Peyer's patch (tissue), 4 donors: ENCODE measurements around the gene ASAP2. TPM values are rescaled to one million over a fixed set of nuclear protein-coding genes. Genes with fewer than 3 reads are reported as not detected.

Source experiments
- DNase-seq, 3 donors: peaks; one replicate each; pipeline ENCODE4 v3.0.0-alpha.2; 2017 to 2019
- H3K27ac ChIP-seq, 4 donors: fragments of 200-600 bp; sonication (generic); one replicate each; pipeline ENCODE4 v1.5.1; 2016 to 2019
- H3K27me3 ChIP-seq, 2 donors: fragments of 200-600 bp; sonication (generic); one replicate each; pipeline ENCODE4 v1.5.1; 2019
- H3K36me3 ChIP-seq, 3 donors: fragments of 200-600 bp; sonication (generic); one replicate each; pipeline ENCODE4 v1.5.1; 2016 to 2019
- H3K4me1 ChIP-seq, 4 donors: fragments of 200-600 bp; sonication (generic); one replicate each; pipeline ENCODE4 v1.5.1; 2016 to 2019
- H3K4me3 ChIP-seq, 4 donors: fragments of 200-600 bp; sonication (generic); 1 replicate in 3 of 4; 2 replicates in 1 of 4; pipeline ENCODE4 v1.5.1; 2016 to 2019; ENCODE audit warnings: mild to moderate bottlenecking in 1 of 4
- H3K9me3 ChIP-seq, 4 donors: fragments of 200-600 bp; sonication (generic); one replicate each; pipeline ENCODE4 v1.5.1; 2016 to 2019; ENCODE audit warnings: mild to moderate bottlenecking in 1 of 4
- POLR2A ChIP-seq, 2 donors: fragments of 450-650 bp; IDR thresholded peaks; one replicate each; pipeline ENCODE4 v1.5.1; 2017; ENCODE audit warnings: antibody characterized with exemption in 2 of 2, mild to moderate bottlenecking in 2 of 2, moderate library complexity in 2 of 2
- total RNA-seq, 4 donors: library from RNA; depleted of rRNA; stranded (reverse); fragments of >200 nt; gene quantifications; one replicate each; pipeline ENCODE4 v1.1.0, GENCODE V29; 2016
- TF ChIP-seq, protein P1 (sequence below), 6 experiments: fragments of 450-650 bp in 4 of 6; fragments of 200-600 bp in 2 of 6; sonication (generic) in 1 of 6; IDR thresholded peaks; one replicate each; pipeline ENCODE4 v1.5.1; 2017 to 2019; ENCODE audit warnings: antibody characterized with exemption in 6 of 6, mild to moderate bottlenecking in 3 of 6, moderate library complexity in 1 of 6

Gene ASAP2
- total RNA-seq, 4 donors from 2014 or later = 30.6 to 59.4 (median 37.8) TPM

- Histone ChIP-seq H3K27ac (no peak overlapping the region), H3K4me1 (peaks cover 0 to 5% (median 0%) of the 10 kb centered on the region in 4 donors), H3K4me3 (no peak overlapping the region), H3K27me3 (no peaks in the 10 kb centered on the region), H3K36me3 (peaks cover 0 to 19% (median 0%) of the 10 kb centered on the region in 3 donors), H3K9me3 (no peaks in the 10 kb centered on the region)
- TF ChIP-seq, protein P1, sequence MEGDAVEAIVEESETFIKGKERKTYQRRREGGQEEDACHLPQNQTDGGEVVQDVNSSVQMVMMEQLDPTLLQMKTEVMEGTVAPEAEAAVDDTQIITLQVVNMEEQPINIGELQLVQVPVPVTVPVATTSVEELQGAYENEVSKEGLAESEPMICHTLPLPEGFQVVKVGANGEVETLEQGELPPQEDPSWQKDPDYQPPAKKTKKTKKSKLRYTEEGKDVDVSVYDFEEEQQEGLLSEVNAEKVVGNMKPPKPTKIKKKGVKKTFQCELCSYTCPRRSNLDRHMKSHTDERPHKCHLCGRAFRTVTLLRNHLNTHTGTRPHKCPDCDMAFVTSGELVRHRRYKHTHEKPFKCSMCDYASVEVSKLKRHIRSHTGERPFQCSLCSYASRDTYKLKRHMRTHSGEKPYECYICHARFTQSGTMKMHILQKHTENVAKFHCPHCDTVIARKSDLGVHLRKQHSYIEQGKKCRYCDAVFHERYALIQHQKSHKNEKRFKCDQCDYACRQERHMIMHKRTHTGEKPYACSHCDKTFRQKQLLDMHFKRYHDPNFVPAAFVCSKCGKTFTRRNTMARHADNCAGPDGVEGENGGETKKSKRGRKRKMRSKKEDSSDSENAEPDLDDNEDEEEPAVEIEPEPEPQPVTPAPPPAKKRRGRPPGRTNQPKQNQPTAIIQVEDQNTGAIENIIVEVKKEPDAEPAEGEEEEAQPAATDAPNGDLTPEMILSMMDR (IDR thresholded peaks at IDR 0.05) = no peak
- TF ChIP-seq POLR2A (IDR thresholded peaks at IDR 0.05) = no peak
- DNase-seq = no peak
These were observed 120.4 kb downstream of the ASAP2 start for GRCh38 chr2:9326975-9327374.

DNA sequence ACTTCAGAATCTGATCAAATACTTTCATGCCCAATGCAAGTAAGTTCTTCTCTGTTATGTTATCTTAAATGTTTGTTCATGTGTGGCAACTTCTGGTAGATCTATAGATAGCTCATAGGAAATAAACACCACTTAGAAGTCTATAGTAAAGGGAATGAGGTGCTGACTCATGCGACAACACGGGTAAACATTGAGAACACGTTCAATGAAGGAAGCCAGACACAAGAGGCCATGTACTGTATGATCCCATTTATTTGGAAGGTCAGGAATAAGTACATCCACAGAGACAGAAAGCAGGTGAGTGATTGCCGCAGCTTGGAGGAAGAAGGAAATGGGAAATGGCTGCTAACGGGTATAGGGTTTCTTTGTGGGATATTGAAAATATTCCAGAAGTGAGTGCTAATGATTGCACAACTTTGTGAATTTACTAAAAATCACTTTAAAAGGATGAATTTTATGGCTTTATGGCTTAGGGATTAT is 121.3 kb downstream of the ASAP2 start:
- H3K27ac ChIP-seq = no peak overlapping the region
- no peaks in the 10 kb centered on the region for H3K27me3 ChIP-seq
- TF ChIP-seq POLR2A (IDR thresholded peaks at IDR 0.05) = no peak
- TF ChIP-seq, protein P1 (IDR thresholded peaks at IDR 0.05) = no peak
- peaks cover 0 to 15% (median 0%) of the 10 kb centered on the region in 4 donors for H3K4me1 ChIP-seq
- no peak overlapping the region for H3K4me3 ChIP-seq
- no peak for DNase-seq
- peaks cover 0 to 19% (median 0%) of the 10 kb centered on the region in 3 donors for H3K36me3 ChIP-seq
- no peaks in the 10 kb centered on the region for H3K9me3 ChIP-seq

GRCh38 chr2:9328931-9329330 is 122.3 kb downstream of the ASAP2 start:
- no peak for DNase-seq
- Histone ChIP-seq H3K27me3 (no peaks in the 10 kb centered on the region), H3K9me3 (no peaks in the 10 kb centered on the region), H3K4me1 (peaks cover 0 to 25% (median 0%) of the 10 kb centered on the region in 4 donors), H3K27ac (no peak overlapping the region), H3K4me3 (no peak overlapping the region), H3K36me3 (peaks cover 0 to 9% (median 0%) of the 10 kb centered on the region in 3 donors)
- TF ChIP-seq POLR2A (IDR thresholded peaks at IDR 0.05) = no peak
- TF ChIP-seq, protein P1 (IDR thresholded peaks at IDR 0.05) = no peak

DNA sequence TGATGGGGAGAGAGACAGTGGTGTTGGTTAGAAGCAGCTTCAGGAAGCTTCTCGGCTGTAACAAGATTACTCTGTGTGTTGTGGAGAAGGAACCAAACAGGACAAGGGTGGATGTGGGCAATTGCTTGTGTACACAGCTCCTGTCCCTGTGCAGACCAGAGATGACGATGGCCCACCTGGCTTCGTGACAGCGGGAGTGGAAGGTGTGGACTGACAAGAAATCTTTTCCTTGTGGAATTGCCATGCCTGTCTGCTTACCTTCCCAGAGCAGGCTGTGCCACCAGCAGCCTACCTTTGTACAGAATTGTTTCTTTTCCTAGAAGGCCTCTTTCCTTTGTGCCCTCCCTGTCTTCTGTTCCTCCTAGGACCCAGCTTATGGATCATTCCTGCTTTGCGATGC is 122.9 kb downstream of the ASAP2 start:
- DNase-seq = no peak
- TF ChIP-seq, protein P1 (IDR thresholded peaks at IDR 0.05) = no peak
- TF ChIP-seq POLR2A (IDR thresholded peaks at IDR 0.05) = no peak
- no peak overlapping the region for H3K4me3 ChIP-seq
- no peak overlapping the region for H3K27ac ChIP-seq
- peaks cover 0 to 4% (median 0%) of the 10 kb centered on the region in 3 donors for H3K36me3 ChIP-seq
- H3K27me3 ChIP-seq = no peaks in the 10 kb centered on the region
- H3K4me1 ChIP-seq = peaks cover 0 to 30% (median 0%) of the 10 kb centered on the region in 4 donors
- no peaks in the 10 kb centered on the region for H3K9me3 ChIP-seq

DNA sequence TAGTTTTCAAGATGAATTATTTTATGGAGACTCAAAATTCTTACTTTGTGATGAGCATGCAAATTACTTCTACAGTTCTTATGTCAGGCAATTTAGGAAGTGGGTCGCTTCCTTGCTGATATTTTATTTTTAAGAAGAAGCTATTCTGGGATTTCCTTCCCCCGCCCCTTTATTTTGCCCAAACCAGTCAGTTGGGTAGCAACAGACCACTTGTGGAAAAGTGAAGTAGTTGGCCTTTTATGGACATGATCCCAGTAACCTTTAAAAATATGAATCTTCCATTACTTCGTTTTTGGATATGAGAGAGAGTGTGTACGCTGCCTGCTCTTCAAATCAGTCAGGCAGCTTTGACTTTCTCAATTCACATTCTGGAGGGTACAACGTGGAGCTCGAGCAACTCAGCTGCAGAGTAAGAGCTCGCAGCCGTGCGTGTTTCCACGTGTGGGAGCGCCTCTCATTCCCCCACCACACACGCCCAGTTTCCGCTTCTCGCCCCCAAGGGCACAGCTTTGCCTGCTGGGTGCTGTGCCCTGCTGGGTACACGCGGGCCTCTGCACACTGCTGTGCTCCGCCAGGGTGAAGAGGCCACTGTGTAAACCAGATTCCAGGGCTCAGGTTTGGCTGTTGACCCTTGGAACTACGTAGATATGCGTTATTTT is 124.1 kb downstream of the ASAP2 start:
- Histone ChIP-seq H3K9me3 (no peaks in the 10 kb centered on the region), H3K27ac (peak overlapping the region in 1 of 4 donors; percentile 63), H3K27me3 (no peaks in the 10 kb centered on the region), H3K4me3 (no peak overlapping the region), H3K4me1 (peaks cover 0 to 39% (median 0%) of the 10 kb centered on the region in 4 donors), H3K36me3 (peaks cover 0 to 4% (median 0%) of the 10 kb centered on the region in 3 donors)
- TF ChIP-seq, protein P1 (IDR thresholded peaks at IDR 0.05) = no peak
- TF ChIP-seq POLR2A (IDR thresholded peaks at IDR 0.05) = no peak
- DNase-seq = no peak
